OCI-M2 (cell line): ENCODE data around the gene HLA-DQB1.
"Not testable (repeated sequence)": the region's sequence is repeated elsewhere in the genome, so short reads cannot be mapped to it uniquely, and the experiment has no call there.

Experiments
- DNase-seq: peaks from one replicate; lab custom pipeline; 2025; ENCODE audit not compliant: unreplicated experiment; lab: John Stamatoyannopoulos, UW

HLA-DQB1 gene

DNA sequence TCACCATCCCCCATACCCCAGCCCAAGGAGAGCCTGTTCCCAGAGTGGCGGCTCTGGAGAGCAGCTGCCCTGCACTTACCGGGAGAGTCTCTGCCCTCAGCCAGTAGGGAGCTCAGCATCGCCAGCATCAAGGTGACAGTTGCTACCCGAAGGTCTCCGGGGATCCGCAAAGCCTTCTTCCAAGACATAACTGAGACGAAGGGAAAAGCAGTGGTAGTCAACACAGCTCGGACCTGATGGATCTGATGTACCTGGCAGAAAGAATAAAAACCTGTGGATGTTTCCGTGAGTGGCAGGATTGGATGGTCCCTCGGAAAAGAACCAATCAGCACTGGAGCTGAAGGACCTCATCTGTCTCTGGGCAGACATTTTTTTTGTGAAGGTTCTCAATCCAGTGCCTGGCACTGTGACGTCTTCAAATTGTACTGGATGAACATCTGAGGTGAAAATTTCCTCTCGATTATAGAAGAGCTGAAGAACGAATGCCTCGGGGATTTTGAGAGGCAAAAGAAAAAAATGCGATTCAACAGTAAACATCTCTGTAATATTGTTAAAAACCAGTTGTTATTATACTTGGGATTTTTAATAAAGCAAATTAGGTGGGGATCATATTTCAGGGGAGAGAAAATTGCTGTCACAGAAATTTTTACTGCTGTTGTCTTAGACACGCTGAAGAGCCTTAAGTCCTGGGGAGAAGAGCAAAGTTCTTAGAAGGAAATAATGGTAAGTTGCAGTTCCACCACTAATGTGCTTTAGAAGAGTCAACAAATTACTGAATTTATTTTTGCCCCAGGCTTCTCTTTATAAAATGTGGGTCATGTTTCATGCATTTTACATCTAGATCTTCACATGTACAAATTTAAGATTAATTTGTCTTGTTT is at the start of gene HLA-DQB1:
HLA-DQB1 (minus strand) TSS at position 238 of the 881 bp plus-strand sequence; CDS start at position 188, 50 bp downstream.
- no peak for DNase-seq

DNA sequence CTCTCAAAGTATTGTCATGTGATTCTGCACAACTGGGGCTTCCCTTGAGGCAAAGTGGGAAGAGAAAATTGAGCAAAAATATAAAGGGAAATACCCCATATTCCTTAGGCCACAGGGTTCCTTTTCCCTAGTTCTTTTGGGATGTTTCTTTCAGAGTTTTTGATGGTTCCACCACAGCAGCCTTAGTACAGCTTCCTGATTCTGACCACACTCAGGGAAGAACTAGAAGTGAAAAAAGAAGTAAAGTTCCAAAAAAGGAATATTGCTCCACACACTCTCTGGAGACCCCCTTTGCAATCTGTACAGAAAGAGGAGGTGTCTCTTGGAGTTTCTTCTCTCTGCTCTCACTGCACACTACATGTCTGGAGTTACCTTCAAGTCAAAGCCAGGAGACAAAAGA is 46.8 kb upstream of the HLA-DQB1 start:
- no peak for DNase-seq

DNA sequence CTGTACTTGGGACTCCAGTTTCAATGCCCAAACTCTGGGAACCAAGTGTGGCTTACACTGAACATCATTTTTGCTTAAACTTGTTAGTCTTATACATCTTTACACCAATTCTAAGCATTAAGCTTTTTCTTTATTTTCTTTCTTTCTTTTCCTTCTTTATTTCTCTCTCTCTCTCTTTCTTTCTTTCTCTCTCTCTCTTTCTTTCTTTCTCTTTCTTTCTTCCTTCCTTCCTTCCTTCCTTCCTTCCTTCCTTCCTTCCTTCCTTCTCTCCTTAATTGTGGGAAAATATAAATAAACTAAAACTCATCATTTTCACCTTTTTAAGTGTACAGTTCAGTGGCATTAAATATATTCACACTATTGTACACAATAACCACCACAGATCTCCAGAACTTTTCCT is 43.2 kb upstream of the HLA-DQB1 start:
- no peak for DNase-seq

DNA sequence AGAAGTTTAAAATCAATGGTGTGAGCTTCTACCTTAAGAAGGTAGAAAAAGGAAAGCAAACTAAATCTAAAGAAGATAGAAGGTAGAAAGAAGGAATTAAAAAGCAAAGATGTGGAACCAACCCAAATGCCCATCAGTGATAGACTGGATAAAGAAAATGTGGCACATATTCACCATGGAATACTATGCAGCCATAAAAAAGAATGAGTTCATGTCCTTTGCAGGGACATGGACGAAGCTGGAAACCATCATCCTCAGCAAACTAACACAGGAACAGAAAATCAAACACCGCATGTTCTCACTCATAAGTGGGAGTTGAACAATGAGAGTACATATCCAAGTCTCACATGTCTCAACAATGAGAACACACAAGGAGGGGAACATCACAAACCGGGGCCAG is 38.7 kb upstream of the HLA-DQB1 start:
- DNase-seq = not testable (repeated sequence)

DNA sequence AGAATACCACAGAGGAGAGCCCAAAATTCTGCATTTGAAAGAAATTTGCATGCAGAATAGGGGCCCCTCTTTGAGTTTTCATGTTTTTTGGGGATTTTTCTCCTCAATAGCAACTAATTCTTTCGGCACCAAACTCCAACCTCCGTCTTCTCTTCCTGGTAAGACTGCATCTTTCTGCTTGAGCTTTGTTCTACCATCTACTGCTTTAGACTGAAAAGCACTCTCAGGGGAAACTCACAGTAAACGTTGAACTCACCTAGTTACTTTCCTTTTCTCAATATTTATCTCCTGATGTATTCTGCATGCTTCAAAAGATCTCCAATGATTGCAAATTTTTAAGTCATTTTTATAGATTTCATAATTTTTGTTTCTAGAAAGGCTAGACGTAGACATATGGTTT is 36.9 kb upstream of the HLA-DQB1 start:
- DNase-seq = no peak

DNA sequence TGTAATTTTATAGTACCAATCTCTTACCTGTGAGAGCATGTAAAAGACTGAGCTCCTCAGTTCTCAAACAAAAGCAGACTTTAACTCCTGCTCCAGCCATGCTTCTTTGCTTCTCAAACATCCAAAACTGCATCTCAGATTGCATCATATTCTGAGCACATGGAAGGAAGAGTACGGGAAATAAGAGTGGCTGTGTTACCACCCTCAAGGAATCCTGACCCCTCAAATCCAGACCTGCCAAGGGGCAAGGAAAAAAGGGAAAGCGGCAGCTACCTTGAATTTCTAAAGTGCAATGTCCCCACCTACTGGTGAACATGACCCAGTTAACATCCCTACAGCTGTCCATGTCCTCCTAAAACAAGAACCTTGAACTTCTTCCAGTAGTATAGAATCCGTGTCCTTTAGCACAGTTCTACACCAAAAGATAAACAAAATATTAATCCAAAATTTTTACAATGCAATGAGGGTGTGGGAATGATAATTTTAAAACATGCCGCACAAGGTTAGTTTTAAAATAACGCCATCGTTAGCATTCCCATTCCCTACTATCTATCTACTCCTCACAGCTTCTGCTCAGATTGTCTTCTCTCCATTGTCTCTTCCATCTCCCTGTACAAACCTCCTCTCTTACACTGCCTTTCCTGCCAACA is 34.1 kb upstream of the HLA-DQB1 start:
- no peak for DNase-seq

DNA sequence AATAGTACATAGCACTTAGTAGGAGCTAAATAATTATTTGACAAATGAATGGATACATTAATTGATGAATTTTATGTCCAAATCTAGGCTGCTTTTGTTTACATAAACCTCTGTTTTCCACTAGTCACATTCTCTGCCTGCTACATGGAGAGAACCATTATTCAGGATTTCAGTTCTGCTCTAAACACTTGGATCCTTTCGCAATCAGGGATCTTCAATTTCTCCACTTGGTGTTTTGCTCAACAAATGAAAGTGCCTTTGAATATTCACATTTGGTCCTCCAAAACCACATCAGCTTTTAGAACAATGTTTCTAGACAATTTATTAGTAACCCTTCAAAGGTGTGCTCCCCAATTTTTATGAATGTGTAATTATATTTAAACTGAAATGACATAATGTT is 30.6 kb upstream of the HLA-DQB1 start:
- no peak for DNase-seq

DNA sequence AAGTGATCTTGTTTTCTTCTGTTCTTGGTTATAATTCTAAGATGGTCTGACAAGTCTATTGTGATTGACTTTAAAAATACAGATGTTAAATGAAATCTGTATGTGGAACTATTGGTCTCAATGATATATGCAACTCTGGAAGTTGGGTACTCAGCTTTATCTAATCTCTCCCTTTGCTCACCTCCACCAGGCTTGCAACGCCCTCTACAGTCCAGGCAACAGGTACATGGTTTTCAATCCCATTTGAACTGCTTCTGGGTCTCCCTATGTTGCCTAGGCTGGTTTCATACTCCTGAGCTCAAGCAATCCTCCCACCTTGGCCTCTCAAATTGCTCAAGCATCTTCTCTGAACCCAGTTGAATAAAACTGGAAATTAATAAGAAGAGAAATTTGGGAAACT is 25.6 kb upstream of the HLA-DQB1 start:
- no peak for DNase-seq

DNA sequence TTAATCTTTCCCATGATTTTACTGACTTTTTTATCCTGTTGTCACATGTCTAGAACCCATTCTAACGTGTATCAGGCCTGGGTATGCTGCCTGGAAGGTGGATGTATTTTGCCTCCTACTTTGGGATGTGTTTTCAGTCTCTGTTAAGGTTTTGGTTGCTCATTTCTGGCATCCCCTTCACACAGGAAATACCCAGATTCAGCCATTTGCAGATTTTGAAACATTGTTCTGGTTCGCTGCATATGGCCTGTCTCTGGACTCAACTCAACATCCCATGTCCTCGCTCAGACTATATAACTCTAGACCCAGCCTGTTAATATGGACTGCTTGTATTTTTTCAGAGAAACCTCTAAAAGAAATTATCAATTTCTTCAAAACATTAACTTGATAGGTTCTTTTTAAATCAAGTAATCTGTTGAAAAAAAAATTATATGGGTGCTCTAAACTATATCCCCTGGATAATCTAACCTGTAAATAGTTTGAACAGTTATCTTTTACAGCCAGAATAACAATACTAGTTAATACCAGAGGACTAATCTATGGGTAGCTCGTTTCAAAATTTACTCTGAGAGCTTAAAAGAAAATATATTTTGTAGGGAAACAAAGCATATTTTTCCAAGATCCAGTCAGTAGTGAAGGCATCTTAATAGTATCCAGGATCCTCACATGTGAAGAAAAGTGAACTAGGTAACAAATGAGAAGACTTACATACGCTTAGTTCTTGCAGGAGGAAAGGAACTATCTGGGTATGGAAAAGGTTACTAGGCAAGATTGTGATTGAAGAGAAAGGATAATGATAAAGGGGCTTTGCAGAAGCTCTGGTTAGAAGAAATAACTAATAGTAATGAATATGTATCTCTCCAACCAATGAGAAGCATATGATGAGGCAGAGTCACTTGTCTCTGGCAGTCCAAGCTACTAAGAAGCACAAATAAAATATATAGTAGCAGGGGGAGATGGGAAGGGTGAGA is 23.4 kb upstream of the HLA-DQB1 start:
- DNase-seq = no peak

DNA sequence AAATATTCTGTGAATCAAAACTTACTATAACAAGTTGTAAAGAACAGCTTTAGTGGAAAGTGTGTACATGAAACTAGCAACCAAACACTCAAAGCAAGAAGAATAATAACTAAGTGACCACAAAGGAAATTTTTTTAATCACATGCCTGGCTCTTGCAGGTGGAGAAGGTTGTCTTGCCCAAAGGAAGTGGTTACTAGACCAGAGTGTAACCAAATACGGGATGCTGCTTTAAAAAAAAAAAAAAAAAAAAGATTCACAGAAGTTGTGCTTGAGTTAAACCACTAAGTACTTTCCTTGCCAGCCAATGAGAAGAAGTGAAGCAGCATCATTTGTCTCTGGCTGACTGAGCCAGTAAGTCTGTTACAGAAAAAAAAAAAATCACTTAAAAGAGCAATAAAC is 19.1 kb upstream of the HLA-DQB1 start:
- no peak for DNase-seq

DNA sequence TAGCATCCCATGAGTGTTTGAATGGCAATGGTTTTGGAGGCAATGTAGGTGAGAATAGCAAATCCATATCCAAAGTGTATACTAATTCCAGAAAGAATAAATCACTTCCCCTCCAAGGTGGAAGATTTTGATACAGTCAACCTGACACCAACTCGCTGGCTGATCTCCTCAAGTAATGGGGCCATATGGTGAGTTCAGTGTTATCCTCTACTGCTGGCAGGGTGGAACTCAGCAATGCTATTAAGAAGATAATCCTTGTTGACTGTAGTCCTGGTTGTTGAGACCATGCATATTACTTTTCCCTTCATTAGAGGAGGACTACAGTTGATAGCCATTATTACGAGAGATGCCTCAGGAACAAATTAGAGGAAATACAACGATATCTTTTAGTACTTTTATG is 17.8 kb upstream of the HLA-DQB1 start:
- DNase-seq = no peak

DNA sequence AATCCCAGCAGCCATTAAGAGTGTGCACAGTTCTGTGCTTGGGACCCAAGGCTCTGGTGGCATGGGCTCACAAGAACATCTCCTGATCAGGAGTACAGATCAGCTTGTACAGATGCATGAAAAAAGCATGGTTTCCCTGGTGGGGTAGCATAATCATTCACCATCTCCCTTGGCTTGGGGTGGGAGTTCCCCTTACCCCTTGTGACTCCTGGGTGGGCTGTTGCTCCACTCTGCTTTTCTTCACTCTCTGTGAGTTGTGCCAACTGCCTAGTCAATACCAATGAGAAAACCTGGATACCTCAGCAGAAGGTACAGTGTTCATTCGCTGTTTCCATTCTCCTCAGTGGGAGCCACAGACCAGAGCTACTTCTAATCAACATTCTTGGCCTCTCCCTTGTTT is 13.6 kb upstream of the HLA-DQB1 start:
- no peak for DNase-seq

DNA sequence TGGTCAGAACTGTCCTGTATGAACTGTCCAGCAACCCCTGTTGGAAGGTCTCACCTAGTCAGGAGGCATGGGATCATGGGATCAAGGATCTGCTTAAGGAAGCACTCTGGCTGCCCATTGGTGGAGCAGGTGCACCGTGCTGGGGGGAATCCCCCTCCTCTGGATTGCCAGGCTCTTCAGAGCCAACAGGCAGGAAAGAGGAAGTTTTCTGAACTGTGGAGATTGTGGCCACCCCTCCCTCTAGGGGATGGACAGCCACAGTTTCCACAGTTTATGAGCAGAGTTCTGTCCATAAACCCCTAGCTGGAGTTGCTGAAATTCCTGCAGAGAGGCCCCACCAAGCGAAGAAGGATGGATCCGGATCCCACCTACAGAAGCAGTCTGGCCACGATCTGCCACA is 13.0 kb upstream of the HLA-DQB1 start:
- DNase-seq = no peak

DNA sequence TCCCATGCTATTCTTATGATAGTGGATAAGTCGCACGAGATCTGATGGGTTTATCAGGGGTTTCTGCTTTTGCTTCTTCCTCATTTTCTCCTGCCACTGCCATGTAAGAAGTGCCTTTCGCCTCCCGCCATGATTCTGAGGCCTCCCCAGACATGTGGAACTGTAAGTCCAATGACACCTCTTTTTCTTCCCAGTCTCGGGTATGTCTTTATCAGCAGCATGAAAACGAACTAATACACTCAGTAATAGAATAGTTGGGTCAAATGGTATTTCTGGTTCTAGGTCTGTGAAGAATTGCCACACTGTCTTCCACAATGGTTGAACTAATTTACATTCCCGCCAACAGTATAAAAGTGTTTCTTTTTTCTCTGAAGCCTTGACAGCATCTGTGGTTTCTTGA is 7.7 kb upstream of the HLA-DQB1 start:
- DNase-seq = not testable (repeated sequence)

DNA sequence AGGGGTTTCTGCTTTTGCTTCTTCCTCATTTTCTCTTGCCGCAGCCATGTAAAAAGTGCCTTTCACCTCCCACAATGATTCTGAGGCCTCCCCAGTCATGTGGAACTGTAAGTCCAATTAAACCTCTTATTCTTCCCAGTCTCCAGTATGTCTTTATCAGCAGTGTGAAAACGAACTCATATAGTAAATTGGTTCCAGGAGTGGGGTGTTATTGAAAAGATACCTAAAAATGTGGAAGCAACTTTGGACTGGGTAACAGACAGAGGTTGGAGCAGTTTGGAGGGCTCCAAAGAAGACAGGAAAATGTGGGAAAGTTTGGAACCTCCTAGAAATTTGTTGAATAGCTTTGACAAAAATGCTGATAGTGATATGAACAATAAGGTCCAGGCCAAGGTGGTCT is 5.5 kb upstream of the HLA-DQB1 start:
- DNase-seq = not testable (repeated sequence)

DNA sequence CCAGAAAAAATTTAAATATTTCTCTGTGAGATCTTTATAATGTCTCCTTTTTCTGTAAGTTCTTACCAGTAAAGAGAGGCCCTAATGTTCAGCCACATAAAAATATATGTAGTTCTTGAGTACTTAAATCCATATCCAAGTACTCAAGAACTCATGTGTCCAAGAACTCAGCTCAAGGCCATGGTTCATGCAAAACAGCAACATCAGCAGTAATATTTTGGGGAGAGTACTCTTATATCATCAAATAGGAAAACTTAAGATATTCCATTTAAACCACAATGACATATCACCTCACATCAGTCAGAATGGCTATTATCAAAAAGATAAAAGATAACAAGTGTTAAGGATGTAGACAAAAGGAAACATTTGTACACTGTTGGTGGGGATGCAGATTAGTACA is 3.4 kb upstream of the HLA-DQB1 start:
- no peak for DNase-seq

DNA sequence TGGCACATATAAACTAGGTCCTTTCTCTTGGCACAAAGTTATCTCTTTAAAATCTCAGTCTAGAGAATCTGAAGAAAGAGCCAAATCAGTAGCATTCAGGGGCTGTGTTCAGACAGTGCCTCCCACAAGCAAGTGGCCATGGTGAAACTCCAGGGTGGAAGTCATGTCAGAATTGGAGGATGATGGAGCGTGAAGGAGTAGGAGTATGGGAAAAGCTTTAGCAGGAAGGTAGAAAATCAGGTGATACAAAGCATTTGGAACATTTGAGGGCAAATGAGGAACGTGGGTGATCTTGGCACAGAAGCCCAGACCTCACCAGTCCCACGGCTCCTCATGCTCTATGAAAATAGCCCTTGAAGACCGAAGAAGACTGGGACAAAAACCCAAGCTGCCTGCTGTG is 2.8 kb upstream of the HLA-DQB1 start:
- no peak for DNase-seq

DNA sequence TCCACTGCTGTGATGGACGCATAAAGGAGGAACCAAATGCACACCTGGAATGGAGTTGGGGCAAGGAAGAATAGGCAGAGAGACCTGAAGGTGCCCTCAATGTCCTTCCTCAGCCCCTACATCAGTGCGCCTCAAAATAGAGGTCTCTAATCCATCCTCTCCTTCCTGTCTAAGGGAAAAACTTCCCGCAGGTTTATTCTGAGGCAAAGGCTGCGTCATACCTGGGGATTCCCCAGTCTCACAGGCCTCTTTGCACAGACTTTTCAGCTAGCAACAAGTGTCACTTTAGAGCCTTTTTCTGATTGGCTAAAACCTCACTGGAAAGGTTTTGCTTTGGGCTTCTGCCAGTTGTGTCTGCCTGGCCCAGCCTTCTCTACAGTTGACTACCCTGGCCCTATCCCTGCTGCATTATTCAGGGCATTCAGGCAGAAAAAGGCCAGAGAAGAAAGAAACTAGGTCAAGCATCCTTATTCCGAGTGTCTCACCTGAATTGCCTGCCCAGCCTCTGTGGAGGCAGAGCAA is 1.8 kb upstream of the HLA-DQB1 start:
- DNase-seq = no peak

DNA sequence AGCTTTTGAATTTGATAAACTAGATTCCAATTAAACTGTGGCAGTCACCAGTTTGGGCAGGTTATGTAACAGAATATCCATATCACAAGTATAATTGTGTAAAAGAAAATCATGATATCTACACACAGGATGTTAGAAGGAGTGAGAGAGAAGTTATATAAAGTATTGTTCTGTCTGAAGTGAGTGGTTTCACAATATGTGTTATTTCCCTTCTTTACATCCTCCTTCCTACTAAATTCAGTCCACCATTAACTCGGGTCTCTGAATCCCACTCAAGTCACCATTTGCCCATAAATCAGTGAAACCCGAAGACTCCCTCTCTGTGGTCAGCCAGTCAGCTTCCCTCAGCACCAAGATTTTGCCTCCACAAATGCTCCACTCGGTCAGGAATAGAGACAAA is 796 bp downstream of the HLA-DQB1 start:
- no peak for DNase-seq

DNA sequence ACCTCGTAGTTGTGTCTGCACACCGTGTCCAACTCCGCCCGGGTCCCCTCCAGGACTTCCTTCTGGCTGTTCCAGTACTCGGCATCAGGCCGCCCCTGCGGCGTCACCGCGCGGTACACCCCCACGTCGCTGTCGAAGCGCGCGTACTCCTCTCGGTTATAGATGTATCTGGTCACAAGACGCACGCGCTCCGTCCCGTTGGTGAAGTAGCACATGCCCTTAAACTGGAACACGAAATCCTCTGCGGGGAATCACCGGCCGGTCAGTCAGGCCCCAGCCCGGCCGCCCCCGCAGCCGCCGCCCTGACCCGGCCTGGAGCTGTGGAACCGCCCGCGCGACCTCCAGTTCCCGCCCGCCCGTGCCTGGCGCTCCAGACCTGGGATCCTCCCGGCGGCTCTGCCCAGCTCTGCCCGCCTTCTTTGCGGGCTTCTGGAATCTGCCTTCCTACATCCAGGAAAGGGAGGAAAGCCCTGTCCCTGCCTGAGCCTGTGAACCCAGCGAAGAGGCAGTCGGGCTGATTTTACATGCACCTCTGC is 1.6 kb downstream of the HLA-DQB1 start:
- DNase-seq = no peak

DNA sequence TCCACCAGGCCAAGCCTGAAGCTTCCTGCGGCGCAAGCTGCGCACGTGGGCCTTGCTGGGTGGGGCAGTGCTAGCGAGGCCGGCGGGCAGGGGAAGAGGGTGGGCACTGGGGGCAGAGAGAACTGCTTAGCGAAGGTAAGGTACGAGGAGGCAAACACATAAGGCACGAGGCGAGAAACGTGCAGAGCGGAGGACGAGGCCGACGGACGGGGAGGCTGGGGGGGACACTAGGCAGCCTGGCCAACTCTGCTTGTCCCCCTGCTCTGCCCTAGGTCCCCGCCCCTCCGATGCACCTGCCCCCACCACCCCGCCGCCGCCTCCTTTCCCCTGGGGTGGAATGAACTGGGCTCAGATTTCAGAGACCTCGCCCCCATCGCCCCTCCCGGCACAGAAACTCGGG is 2.1 kb downstream of the HLA-DQB1 start:
- DNase-seq = no peak
